GM12865 (cell line): Measurements from ENCODE around the gene PDZD2.

Experiments used
- DNase-seq: peaks from one replicate; pipeline ENCODE4 v3.0.0; 2010; ENCODE audit warnings: low read depth
- H3K4me3 ChIP-seq: 2 replicates; pipeline ENCODE4 v1.5.1; 2011; ENCODE audit warnings: mild to moderate bottlenecking, low read depth, low read length, control low read depth
- TF ChIP-seq, protein P1 (sequence below): IDR thresholded peaks from 2 replicates; pipeline ENCODE4 v1.5.1; 2011; ENCODE audit warnings: low read length, control low read depth, low read depth, inconsistent platforms; ENCODE audit not compliant: insufficient read depth; ENCODE audit errors: missing control alignments

PDZD2 gene

DNA sequence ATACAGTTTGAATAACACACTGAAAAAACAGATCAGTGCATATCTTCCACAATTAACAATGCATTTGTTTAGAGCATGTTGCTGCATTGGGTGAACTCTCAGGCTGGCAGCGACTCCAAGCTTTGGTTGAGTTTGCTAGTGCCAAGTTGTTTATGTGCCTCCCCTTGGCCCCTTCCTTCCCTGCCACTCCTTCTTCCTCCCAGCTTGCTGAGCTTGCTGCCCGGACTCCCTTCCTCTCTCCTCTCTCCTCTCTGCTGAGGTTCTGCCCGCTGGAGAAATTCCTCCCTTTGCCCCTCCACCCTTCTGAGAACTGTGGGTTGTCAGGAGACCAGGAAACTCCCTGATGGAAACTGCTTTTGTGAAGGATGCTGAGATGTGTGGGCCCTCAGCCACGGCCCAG lies 247.3 kb downstream of the PDZD2 start:
- H3K4me3 ChIP-seq: no peak overlapping the region
- TF ChIP-seq, protein P1, sequence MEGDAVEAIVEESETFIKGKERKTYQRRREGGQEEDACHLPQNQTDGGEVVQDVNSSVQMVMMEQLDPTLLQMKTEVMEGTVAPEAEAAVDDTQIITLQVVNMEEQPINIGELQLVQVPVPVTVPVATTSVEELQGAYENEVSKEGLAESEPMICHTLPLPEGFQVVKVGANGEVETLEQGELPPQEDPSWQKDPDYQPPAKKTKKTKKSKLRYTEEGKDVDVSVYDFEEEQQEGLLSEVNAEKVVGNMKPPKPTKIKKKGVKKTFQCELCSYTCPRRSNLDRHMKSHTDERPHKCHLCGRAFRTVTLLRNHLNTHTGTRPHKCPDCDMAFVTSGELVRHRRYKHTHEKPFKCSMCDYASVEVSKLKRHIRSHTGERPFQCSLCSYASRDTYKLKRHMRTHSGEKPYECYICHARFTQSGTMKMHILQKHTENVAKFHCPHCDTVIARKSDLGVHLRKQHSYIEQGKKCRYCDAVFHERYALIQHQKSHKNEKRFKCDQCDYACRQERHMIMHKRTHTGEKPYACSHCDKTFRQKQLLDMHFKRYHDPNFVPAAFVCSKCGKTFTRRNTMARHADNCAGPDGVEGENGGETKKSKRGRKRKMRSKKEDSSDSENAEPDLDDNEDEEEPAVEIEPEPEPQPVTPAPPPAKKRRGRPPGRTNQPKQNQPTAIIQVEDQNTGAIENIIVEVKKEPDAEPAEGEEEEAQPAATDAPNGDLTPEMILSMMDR: no peak
- DNase-seq: no peak

- no peak overlapping the region for H3K4me3 ChIP-seq
- TF ChIP-seq, protein P1: no peak
- no peak for DNase-seq
Observed at GRCh38 chr5:31887556-31887955, 248.6 kb downstream of the PDZD2 start.

DNA sequence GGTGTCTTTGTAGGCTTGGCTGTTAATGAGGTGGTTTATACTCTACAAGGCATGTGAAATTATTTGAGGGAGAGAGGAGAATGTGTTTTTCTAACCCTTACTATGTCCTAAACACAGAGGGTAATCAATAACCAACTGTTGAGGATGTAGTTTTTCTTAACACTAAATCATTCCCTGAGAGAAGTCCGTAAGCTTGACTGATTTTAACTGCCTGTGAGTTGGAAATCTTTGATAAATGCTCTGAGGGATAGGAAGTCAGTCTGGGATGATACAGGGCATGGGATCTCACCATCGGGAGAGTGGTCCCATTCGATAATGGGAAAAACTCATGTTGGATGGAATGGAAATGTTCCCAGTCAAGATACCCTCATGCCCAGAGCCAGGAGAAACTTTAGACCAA lies 249.6 kb downstream of the PDZD2 start:
- H3K4me3 ChIP-seq: no peak overlapping the region
- DNase-seq: no peak
- TF ChIP-seq, protein P1: no peak

DNA sequence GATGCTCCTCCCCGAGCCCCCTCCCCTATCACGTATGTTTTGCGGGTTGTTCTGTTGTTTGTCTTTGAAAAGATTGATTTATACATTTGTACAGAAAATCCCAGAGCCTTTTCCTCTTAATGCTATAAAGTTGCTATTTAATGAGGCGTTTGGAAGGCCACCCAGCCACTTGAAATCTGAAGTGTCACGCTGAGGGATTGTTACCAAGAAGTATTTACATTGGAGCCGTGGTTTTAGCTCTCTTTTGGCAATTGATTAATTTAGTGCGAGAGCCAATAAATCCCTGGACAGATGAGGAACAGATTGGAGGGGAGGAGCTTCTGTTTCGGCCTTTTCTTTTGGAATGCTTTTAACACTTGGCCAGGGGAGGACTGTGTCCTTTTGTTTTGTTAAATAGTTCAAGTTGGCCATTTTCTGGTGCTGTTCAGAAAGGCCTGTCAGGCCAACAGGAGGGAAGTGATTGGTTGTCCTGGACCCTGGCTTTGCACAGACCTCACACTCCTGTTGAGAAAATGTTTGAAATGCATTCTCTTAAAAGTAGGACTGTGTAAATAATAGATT lies 250.2 kb downstream of the PDZD2 start:
- no peak overlapping the region for H3K4me3 ChIP-seq
- DNase-seq: no peak
- TF ChIP-seq, protein P1: no peak

DNA sequence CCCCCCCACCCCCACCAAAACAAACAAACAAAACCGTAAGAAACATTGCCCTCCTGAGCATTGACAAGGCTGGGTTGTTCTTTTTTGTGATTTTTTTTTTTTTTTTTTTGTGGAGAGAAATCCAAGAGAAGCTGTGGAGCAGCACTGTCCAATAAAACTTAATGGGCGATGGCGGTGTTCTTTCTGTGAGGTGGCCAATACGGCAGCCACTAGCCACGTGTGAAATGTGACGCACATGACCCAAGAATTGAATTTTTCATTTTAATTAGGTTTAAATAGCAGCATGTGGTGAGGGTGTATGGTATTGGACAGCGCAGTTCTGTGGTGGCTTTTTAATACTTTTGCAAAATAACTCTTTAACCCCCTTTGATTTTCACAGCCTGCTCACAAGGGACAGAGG lies 251.1 kb downstream of the PDZD2 start:
- DNase-seq: no peak
- TF ChIP-seq, protein P1: no peak

DNA sequence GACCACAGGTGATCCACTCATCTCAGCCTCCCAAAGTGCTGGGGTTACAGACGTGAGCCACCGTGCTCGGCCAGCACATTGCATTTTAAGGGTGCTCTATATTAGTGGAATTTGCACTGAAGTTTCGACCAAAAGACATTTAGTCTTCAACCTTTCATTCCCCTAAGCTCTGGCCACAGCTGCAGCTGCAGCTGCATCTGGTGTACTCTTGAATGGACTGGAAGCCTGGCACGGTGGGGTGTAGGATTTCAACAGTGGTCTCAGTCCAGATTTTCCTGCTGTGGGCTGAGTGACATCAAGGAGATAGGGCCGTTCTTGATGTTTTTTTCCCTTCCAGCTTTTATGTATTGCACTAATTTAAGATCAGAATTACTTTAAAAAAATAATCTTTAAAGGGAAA lies 255.2 kb downstream of the PDZD2 start:
- DNase-seq: no peak
- TF ChIP-seq, protein P1: no peak

More for the DNA sequence above, 251.1 kb downstream of the PDZD2 start:
- no peak overlapping the region for H3K4me3 ChIP-seq

GRCh38 chr5:31895199-31895820 lies 256.4 kb downstream of the PDZD2 start:
- DNase-seq: no peak
- TF ChIP-seq, protein P1: no peak
- H3K4me3 ChIP-seq: no peak overlapping the region

More for the DNA sequence above, 255.2 kb downstream of the PDZD2 start:
- H3K4me3 ChIP-seq: no peak overlapping the region
